ENCODE data around the gene USP17L27.
"Not testable (repeated sequence)": the region's sequence is repeated elsewhere in the genome, so short reads cannot be mapped to it uniquely, and the experiment has no call there.

- peak; percentile 77 for TF ChIP-seq CTCF (IDR thresholded peaks at IDR 0.05)
- not testable (repeated sequence) for TF ChIP-seq ZFX (IDR thresholded peaks at IDR 0.05; ENCODE audit: borderline replicate concordance)
Measured at GRCh38 chr4:9381012-9381534, 37.1 kb downstream of the USP17L27 start.
